ENCODE measurements around the gene GNAQ. TPM values are rescaled to one million over a fixed set of nuclear protein-coding genes. Genes with fewer than 3 reads are reported as not detected.

Gene GNAQ
- total RNA-seq, 1 experiment from 2014 or later = 28.7 TPM

DNA sequence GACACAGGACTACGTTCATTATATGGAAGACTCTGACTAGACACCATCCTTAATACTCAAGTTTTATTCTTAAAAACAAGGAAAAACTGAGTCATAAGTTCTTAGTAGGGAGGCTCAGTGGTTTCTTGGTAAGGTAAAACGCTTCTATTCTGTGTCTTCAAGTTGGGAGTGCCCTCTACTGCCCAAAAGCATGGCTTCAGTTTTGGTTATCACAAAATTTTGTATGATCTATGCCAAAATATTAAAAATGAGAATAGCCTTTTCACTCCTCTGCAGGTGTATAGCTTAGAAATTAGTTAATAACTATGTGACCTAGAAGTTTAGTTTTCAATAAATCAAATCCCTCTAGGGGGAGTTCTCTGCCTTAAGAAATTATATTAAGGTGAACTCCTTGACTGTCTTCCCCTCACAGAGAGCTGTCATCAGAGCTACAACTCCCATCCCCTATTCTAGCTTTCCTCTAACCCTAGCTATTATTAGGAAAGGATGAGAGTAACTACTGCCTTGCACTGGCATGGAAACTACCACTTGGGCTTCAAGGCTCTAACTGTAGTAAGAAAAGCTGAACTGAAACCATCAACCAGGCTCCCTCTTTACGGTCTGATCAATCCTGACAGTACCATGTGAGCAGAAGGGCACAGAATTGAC, 189.7 kb downstream of the GNAQ start:
- no TSS peak for BruUV-seq (replicated peaks)
- no peak for DNase-seq (ENCODE audit: low read depth, low spot score)

More for the DNA sequence above, 189.7 kb downstream of the GNAQ start:
- Histone ChIP-seq H3K4me1 (ENCODE audit: control insufficient read depth in 1 of 2, insufficient read depth in 2 of 2, low read length in 2 of 2) (peaks cover 14 to 17% of the 10 kb centered on the region in 2 experiments), H2AFZ (ENCODE audit: low read depth, low read length, poor library complexity, severe bottlenecking) (no peak overlapping the region), H3K27ac (ENCODE audit: low read depth, low read length) (no peak overlapping the region), H4K20me1 (ENCODE audit: insufficient read depth) (no peaks in the 10 kb centered on the region), H3K4me3 (replicated peaks in 1 of 2; ENCODE audit: low read depth in 1 of 2, low read length in 2 of 2) (no peak overlapping the region), H3K79me2 (ENCODE audit: insufficient read depth, low read length) (no peaks in the 10 kb centered on the region), H3K9me3 (ENCODE audit: control insufficient read depth in 1 of 2, insufficient read depth in 1 of 2, low read depth in 1 of 2, low read length in 2 of 2) (no peaks in the 10 kb centered on the region), H3K27me3 (ENCODE audit: insufficient read depth, low read length) (no peaks in the 10 kb centered on the region), H3K4me2 (ENCODE audit: low read length) (no peak overlapping the region), H3K9me2 (ENCODE audit: insufficient read depth) (no peaks in the 10 kb centered on the region), H3K9ac (ENCODE audit: low read length) (no peak overlapping the region), H3K36me3 (ENCODE audit: control insufficient read depth in 1 of 2, insufficient read depth in 2 of 2, low read length in 2 of 2) (no peaks in the 10 kb centered on the region)
- TF ChIP-seq CBX3 (IDR thresholded peaks at IDR 0.05; ENCODE audit: low read depth) = no peak
- TF ChIP-seq CTCF (IDR thresholded peaks at IDR 0.05 in 2 of 3, conservative IDR thresholded peaks at IDR 0.05 in 1 of 3; ENCODE audit: borderline replicate concordance in 1 of 3, insufficient read depth in 1 of 3, low read depth in 2 of 3, low read length in 2 of 3) = peak in 2 of 3 experiments; percentile 33 to 44; a peak in 4 of 6 replicates
- TF ChIP-seq SIN3A (IDR thresholded peaks at IDR 0.05; ENCODE audit: low read depth) = no peak
- TF ChIP-seq, protein P1, sequence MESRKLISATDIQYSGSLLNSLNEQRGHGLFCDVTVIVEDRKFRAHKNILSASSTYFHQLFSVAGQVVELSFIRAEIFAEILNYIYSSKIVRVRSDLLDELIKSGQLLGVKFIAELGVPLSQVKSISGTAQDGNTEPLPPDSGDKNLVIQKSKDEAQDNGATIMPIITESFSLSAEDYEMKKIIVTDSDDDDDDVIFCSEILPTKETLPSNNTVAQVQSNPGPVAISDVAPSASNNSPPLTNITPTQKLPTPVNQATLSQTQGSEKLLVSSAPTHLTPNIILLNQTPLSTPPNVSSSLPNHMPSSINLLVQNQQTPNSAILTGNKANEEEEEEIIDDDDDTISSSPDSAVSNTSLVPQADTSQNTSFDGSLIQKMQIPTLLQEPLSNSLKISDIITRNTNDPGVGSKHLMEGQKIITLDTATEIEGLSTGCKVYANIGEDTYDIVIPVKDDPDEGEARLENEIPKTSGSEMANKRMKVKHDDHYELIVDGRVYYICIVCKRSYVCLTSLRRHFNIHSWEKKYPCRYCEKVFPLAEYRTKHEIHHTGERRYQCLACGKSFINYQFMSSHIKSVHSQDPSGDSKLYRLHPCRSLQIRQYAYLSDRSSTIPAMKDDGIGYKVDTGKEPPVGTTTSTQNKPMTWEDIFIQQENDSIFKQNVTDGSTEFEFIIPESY (IDR thresholded peaks at IDR 0.05; ENCODE audit: extremely low read depth, insufficient replicate concordance, low read length) = no peak
- TF ChIP-seq RAD21 (IDR thresholded peaks at IDR 0.05; ENCODE audit: low read depth) = peak; percentile 43
- no peak for TF ChIP-seq EZH2 (IDR thresholded peaks at IDR 0.05)
- TF ChIP-seq, protein P2, sequence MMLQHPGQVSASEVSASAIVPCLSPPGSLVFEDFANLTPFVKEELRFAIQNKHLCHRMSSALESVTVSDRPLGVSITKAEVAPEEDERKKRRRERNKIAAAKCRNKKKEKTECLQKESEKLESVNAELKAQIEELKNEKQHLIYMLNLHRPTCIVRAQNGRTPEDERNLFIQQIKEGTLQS (IDR thresholded peaks at IDR 0.05) = no peak
- TF ChIP-seq MAX (IDR thresholded peaks at IDR 0.05) = no peak
- ChIA-PET POLR2A (no interaction called here), CTCF (interaction anchor here (1.6 kb wide), 1 partner anchor 90 kb away, joined by 4 read pairs; no protein-coding TSS in a partner anchor), RAD21 (ENCODE audit: low non-redundant PET in 1 of 2, low total read pairs in 2 of 2, uncharacterized antibody in 2 of 2, unreplicated experiment in 2 of 2) (no interaction called here)
- intact Hi-C loops (cut with micrococcal nuclease) = loop anchor here (10.0 kb wide), 1 partner anchor 193 kb away; the partner anchor contains the start of gene GNAQ
- peak; percentile 44; the same call in 1 of the 2 replicates for ATAC-seq
